B cell (primary cell): ENCODE results near the gene MGST2.

ENCODE experiments used
- CTCF ChIP-seq: fragments of 200-600 bp; IDR thresholded peaks from one replicate; pipeline ENCODE4 v1.8.0; 2022; ENCODE audit warnings: antibody characterized with exemption, mild to moderate bottlenecking
- EZH2 ChIP-seq: IDR thresholded peaks from 2 replicates; pipeline ENCODE4 v1.6.1; 2012; ENCODE audit warnings: borderline replicate concordance, low read depth, mild to moderate bottlenecking, moderate library complexity, low read length; ENCODE audit not compliant: insufficient read depth, poor library complexity, severe bottlenecking

- TF ChIP-seq CTCF (no peak), EZH2 (no peak)
Measured at GRCh38 chr4:139694522-139695107, 29.0 kb downstream of the MGST2 start.
